HUDEP-2 (cell line): Measurements from ENCODE around the gene INCENP.
A peak's percentile ranks its signal among the peaks of the same experiment; 100 is the strongest.

ENCODE experiments used
- DNase-seq, 76 experiments: peaks; one replicate each; lab custom pipeline; 2025; ENCODE audit not compliant: unreplicated experiment in 76 of 76; lab: John Stamatoyannopoulos, UW

Gene INCENP

GRCh38 chr11:62140304-62141110, 16.7 kb downstream of the INCENP start:
- peak in 1 of 76 experiments; percentile 6 for DNase-seq

- DNase-seq, result no peak
These were observed 17.6 kb downstream of the INCENP start for GRCh38 chr11:62141111-62142042.

DNA sequence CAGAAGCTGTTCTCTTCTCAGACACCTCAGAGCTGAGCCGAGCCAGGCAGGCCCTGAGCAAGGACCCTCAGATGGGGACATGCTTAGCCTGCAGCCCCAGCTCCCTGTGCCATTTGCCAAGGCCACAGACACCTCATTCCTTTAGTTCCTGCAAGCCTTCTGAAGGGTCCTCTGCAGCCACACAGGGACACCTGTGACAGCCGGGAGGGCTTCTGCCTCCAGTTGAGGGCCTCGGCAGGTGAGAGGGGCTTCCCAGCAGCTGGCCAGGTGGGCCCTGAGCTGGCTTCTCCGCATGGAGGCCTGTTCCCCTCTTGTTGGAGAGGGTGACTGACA, 18.2 kb downstream of the INCENP start:
- no peak for DNase-seq

DNA sequence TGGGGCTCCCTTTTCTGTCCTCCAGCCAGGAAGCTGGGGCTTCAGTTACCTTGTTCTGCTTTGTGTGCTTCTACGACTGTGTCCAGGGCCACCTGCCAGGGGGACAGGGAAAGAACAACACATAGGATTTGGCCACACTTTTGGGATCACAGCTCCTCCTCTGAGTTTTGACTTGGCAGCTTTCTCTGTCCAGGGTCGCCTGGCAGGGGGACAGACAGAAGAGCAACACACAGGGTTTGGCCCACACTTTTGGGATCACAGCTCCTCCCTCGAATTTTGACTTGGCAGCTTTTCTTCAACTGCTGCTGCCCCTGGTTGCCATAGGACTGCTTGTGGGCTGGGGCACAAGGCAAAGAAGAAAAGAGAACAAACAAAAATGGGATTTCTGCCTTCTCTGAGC, 19.1 kb downstream of the INCENP start:
- DNase-seq, result no peak

DNA sequence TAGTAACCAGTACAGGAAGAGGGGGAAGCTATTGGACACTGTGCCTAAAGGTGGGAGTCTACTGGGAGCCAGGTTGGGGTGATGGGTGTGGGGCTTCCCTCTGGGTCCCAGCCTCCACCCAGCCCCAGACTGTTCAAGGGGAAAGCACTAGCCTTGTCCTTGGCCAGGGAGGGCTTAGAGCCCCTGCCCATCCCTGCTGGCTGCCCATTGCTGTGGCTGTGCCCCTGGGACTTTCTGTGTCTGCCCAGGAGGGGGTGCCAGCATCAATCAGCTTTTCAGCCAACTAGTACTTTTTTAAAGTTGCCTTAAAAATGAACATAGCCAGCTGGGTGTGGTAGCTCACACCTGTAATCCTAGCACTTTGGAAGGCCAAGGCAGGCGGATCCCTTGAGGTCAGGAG, 19.9 kb downstream of the INCENP start:
- no peak for DNase-seq

DNA sequence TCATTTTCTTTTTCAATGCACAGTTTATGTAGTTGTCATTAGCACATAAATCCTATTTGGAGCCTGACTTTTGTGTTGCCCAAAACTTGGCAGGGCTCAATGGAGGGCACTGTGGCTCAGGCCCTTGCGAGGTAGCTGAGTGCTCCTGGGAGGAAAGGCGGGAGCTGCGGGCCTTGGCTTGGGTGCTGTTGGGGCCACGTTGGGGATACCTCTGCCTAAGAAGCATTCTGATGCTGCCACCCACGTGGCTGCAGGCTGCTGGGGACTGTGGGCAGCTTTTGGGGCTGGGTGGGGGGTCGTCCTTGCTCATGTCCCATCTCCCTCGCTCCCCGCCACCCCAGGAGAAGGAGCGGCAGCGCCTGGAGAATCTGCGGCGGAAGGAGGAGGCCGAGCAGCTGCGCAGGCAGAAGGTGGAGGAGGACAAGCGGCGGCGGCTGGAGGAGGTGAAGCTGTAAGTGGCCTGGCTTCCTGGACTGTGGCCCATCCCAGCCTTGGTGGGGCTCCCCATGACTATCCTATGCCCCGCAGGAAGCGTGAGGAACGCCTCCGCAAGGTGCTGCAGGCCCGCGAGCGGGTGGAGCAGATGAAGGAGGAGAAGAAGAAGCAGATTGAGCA, 20.9 kb downstream of the INCENP start:
- DNase-seq, result no peak

- DNase-seq, result no peak
These were observed 21.6 kb downstream of the INCENP start for GRCh38 chr11:62145261-62145871.

DNA sequence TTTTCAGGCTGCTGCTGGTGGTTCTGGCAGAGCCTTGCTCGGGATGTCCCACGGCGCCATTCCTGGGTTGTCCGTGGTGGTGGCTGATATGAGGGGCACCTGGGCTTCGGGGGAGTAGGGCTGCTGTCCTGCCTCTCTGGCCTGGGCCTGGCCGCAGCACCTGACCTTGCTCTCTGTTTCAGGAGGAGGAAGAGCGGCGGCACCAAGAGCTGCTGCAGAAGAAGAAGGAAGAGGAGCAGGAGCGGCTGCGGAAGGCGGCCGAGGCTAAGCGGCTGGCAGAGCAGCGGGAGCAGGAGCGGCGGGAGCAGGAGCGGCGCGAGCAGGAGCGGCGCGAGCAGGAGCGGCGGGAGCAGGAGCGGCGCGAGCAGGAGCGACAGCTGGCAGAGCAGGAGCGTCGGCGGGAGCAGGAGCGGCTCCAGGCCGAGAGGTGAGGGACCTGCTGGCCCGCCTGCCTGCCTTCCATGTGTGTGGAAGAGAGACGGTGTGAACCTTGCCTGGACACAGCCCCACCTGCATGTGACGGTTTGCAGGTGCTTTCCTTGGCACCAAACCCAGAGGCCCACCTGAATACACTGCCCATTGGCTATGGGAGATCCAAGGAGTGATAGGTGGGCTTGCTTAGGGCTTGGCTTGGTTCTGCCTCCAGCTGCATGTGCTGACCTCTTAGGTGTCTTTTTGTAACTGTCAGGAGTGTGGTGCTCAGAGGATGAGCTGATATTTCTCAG, 22.8 kb downstream of the INCENP start:
- DNase-seq, result no peak

GRCh38 chr11:62147545-62147944, 23.7 kb downstream of the INCENP start:
- DNase-seq, result no peak

GRCh38 chr11:62148271-62148980, 24.6 kb downstream of the INCENP start:
- no peak for DNase-seq

DNA sequence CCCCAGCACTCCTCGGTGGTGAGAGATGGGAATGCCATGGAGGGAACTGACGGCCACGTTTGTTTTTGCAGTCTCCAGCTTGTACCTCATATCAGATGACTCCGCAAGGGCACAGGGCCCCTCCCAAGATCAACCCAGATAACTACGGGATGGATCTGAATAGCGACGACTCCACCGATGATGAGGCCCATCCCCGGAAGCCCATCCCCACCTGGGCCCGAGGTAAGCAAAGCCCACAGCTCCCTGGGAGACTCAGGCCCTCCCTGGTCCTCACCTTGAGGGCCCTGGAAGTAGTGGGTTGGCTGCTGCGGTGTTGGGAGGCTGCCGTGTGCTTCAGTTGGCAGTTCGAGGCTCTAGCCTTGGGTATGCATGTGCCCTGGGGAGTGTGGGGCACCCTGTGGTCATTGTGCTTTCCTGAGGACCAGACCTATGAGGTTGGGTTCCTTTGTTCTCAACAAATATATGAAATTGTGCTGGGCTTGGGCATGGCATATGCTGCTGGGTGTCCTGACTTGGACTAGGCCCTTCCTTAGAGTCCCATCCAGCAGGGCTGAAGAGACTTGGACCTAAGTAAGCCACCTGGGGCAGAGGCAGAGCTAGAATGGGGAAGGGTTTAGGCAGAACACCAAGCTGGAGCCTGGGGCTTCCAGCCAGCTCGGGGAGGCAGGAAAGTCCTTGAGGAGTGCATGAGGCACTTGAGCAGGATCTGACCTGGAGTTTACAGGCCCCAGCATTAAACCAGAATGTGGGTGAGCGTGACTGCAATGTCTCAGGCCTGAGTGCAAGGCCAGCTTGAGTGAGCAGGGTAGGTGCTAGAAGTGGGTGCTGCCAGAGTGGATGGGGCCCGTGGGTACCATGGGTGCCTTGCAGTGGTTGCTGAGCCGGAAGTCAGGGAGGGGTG, 26.4 kb downstream of the INCENP start:
- DNase-seq, result no peak

DNA sequence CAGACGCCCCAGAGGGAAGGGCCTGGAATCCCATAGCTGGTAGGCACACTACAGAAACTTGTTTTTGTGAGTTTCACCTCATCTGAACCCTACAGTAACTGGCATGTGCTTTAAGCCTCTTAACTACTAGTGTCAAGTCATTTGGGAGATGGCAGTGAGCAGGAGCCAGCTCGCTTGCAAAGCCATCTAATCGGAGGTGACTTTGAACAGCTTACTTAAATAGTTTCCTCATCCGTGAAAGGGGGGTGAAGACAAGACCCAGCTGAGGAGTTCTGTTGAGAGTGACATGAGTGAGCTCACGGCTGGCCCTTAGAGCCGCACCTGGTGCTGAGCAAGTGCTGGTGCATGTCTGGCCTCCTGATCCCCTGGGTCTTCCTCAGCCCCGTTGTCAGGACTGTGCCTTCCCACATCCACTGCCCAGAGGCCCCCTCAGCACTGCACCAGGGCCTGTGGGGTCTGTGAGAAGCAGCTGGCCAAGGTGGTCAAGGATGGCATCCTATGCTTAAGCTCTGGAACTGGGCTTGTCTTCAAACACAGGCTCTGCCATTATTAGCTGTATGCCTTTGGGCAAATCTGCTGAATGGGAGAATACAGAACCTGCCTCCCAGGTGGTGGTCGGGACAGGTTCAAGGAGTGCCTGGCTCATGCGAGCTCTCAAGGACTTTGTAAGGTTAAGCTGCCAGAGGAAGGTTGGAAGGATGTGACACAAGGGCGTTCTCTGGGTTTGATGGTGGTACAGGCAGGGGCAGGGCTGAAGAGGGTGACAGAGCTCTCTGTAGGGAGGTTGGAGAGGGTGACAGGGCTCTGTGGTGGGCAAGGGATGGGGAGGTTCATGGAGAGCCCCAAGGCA, 27.3 kb downstream of the INCENP start:
- DNase-seq, result no peak

DNA sequence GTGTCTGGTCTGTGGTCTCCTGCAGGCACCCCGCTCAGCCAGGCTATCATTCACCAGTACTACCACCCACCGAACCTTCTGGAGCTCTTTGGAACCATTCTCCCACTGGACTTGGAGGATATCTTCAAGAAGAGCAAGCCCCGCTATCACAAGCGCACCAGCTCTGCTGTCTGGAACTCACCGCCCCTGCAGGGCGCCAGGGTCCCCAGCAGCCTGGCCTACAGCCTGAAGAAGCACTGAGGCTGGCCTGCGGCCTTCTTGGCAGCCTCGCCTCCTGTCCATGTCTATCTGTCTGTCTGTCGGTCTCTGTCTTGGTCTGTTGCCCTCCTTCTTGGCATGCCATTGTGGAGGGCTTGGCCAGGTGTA, 27.9 kb downstream of the INCENP start:
- no peak for DNase-seq

GRCh38 chr11:62152245-62153086, 28.7 kb downstream of the INCENP start:
- DNase-seq, result no peak

- DNase-seq, result no peak
These were observed 29.2 kb downstream of the INCENP start for GRCh38 chr11:62153087-62153395.

GRCh38 chr11:62153617-62154016, 29.8 kb downstream of the INCENP start:
- DNase-seq, result no peak

- DNase-seq, result no peak
These were observed 33.8 kb downstream of the INCENP start for GRCh38 chr11:62157603-62158002.
